CD4-positive, alpha-beta T cell treated with Interferon gamma for 1 hour (primary cell): Measurements from ENCODE around the gene BMP7.

Experiments used
- DNase-seq: peaks from one replicate; pipeline ENCODE4 v3.0.0-alpha.2; 2020

Gene BMP7

DNA sequence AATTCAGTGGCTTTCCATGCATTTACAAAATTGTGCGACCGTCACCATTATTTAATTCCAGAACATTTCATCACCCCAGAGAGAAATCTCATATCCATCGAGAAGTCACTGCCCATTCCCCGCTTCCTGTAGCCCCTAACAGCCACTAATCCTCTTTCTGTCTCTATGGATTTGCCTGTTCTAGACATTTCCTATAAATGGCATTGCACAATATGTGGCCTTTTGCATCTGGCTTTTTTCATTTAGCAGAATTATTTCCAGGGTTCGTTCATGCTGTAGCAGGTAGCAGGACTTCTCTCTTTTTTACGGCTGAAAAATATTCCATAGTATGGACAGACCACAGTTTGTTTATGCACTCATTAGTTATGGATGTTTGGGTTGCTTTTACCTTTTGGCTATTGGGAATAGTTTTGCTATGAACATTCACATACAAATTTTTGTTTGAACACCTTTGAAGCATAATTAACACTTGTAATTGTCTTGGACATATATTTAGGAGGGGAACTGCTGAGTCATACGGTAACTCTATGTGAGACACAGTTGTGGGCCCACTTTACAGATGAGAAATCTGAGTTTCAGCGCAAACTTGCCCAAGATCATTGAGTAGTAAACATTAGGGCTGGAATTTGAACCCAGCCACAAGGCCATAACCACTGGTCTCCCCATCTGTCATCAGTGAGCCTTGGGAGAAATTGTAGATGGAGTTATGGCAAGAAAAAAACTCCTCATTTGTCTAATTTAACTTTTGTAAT lies 126.9 kb downstream of the BMP7 start:
- DNase-seq: no peak

DNA sequence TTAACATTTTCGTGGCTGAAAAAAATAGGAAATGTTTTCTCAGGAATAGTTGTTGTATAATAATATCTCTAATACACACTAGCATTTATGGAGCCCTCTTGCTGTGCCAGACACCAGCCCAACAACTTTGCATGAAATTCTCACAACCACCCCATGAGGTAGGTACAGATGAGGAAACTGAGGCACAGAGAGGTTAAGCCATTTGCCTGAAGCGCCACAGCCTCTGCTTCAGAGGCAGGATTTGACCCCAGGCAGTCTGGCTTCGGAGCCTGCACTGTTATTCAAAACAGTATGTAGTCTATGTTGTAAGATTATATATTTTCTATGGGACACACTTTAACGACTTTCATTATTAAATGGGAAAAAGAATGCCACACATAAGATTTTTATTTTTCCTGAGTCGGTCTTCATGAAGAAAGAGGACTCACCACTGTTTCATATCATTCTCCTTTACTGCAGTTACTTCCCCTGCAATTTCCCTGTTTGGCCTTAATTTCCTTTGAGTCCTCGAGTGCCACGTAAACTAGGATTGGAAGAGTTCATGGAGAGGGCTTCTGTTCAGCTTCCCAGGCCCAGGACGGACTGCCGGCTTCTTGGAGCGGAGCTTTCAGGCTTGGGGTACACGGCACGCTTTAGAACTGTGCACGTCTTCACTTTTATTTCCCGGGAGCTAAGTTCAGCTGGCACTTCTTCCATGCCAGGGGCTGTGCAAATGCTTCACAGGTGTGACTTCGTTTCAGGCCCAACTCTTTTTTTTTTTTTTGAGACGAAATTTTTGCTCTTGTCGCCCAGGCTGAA lies 128.0 kb downstream of the BMP7 start:
- no peak for DNase-seq

DNA sequence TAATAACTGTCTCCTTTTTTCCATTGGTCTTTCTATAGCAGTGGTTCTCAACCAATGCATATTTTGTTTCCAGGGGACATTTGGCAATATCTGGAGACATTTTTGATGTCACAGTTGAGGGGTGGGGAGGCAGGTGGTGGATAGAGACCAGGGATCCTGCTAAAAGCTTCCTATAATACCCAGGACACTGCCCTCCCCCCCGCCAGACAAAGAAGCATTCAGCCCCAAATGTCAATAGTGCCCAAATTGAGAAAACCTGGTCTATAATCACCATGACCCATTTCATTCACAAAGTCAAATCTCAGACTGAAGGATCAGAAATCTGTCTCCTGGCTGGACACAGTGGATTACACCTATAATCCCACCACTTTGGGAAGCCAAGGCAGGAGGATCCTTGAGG lies 128.8 kb downstream of the BMP7 start:
- no peak for DNase-seq

DNA sequence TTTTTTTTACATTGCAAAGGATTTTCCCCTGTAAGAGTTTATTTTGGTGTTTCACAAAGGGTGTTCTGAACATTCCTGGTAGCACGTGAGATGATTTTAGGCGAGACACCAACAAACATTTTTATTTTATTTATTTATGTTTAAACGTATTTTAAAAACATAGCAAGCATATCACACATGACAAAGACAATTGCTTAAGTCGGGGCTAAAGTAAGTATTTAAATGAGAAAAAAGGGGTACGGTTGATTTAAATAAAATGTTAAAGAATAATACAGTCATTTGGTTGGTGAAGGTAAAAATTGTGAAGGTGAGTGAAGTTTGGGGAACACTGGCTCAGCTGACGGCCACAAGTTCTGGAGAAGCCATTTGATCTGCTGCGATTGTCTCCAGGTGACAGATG lies 129.7 kb downstream of the BMP7 start:
- DNase-seq: no peak

DNA sequence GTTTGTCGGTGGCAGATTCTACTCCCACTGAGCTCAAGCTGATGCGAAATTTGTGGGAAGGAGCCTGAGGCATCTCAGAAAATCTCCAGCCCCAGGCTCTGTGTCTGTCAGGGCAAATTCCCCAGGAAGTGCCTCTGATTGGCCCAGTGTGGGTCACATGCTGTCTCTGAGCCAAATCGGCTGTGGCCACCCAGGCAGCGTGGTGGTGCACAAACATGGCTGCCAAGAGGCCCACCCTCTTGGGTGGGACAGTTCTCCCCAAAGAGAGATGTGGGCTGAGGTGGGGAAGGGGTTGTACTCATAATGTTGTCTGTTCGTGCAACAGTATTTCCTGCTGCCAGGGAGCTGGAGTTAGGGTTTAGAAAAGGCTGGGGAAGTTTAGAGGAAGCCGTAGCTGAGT lies 130.6 kb downstream of the BMP7 start:
- DNase-seq: no peak

DNA sequence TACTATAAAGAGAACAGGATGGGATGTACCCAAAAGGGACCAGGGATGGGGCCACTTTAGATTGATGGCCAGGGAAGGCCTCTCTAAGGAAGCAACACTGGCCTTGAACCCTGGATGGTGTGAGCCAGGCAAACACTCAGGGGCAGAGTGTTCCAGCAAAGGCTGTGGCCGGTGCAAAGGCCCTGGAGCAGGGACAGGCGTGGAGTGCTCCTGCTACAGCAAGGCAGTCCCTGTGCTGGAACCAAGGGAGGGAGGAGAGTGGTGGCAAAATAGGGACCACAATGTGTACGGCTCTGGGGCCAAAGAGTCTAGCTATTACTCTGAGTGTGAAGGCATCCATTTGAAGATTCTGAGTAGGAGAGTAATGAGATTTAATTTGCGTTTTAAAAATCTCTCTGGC lies 131.6 kb downstream of the BMP7 start:
- DNase-seq: no peak

DNA sequence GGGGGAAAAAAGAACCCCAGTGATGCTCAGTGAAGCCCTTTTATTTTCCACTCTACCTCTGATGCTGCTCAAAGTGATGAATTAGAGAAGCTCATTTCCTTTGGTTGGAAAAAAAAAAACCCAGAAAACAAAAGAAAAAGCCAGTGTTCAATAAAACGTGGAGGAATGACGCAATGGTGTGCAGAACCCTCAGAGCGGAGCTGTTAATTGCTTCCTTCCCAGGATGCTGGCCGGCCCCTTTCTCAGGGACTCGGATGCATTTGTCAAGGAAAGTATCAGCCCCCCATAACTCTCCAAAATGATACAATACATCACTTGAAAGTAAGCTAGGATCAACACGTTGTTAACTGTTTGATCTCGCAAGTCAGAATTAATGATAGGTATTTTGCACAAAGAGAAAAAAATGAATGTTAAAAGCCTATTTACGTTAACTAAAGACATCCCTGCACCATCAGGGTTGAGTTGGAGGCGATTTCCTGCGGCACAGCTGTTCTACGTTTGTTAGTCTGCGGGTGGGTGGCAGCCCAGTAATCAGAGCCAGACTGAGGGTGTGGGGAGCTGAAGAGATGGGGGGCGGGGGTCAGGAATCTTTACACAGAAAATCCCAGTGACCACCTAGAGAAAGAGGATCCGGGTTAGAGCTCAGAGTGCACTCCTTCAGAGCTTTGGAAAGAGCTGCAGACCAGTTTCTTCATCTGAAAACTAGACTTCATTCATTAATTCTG lies 132.4 kb downstream of the BMP7 start:
- DNase-seq: no peak

DNA sequence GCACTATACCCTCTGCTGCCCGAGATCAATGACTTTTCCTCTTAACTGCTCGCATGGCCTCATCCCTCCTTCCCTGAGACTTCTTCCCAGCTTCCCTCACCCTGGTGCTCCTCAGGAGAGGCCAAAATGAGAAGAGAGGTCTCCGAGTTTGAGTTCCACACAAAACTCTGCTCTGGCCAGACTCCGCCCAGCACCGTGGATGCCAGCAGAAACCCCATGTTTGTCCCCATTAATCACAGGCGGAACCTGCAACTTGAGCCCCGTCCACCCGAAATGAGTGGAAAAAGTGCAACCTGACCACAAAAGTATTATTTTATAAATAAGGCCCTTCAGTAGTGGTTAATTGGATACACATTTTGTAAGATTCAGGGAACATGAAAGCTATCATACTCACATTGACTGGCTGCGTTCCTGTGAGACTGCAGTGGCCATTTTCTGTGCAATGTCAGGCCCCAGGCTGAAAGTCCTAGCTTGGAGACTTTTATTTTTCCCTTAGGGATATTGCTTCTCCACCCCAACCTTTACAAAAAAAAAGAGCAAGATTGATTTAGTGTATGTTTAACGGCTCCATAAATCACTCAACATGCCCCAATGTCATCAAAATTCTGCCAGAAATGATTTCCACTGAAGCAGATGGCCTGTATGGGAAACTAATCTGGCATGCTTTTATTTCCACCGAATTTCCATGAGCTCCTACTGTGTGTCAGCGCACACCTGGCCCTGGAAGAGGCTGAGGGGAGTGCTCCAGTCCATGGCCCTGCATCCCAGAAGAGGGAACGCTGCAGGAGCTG lies 134.6 kb downstream of the BMP7 start:
- no peak for DNase-seq

DNA sequence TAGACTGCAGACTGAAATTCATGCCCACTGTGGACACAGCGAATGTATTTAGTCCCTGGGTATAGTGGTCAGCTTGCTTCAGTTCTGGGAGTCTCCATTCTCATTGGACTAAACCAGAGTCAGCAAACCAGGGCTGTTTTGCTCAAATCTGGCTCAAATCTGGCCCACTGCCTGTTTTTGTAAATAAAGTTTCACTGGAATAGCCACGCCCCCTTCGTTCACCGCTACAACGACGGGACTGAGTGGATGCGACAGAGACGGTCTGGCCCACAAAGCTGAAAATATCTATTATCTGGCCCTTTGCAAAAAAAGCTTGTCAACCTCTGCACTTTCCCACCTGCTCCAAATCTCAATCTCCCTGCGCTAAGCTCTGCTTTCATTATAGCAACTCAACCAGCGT lies 135.4 kb downstream of the BMP7 start:
- DNase-seq: no peak

DNA sequence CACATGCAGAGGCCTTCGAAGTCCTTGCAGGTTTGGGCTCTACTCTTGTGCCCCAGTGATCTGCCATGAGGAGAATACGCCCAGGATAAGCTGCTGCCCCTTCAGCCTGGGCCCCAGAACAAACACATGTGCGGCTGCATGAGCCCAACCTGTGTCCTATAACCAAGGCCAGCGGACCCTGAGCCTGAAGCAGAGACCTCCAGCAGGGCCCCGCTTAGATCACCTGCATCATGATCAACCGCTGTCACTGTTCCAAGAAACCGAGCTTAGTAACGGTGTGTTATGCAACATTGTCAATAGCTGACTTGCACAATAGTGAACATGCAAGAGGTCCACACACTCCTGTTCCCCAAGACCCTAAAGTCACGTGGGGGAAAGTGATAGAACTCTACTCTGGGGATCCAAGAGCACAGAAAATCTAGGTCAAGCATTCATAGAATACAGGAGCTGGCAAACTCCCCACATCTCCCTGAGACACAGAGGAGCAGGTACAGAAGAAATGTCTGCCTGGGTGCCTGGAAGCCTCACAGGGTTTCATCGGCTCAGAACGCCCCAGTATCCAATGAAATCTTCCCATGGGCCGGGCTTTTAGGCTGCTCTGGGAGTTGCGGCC lies 136.2 kb downstream of the BMP7 start:
- DNase-seq: no peak

DNA sequence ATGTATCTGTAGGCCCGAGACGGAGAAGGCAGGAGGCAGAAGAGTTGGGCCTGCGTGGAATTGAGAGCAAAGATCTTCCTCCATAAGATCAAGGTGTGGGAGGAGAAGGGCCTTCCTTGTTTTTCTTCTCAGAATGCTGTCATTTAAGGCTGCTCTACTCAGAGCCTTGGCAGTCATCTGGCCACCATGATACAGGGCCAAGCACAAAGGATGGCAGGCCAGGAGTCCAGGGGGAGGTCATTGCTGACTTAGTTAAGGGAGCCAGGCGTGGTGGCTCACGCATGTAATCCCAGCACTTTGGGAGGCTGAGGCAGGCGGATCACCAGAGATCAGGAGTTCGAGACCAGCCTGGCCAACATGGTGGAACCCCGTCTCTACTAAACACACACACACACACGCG lies 137.1 kb downstream of the BMP7 start:
- DNase-seq: no peak

DNA sequence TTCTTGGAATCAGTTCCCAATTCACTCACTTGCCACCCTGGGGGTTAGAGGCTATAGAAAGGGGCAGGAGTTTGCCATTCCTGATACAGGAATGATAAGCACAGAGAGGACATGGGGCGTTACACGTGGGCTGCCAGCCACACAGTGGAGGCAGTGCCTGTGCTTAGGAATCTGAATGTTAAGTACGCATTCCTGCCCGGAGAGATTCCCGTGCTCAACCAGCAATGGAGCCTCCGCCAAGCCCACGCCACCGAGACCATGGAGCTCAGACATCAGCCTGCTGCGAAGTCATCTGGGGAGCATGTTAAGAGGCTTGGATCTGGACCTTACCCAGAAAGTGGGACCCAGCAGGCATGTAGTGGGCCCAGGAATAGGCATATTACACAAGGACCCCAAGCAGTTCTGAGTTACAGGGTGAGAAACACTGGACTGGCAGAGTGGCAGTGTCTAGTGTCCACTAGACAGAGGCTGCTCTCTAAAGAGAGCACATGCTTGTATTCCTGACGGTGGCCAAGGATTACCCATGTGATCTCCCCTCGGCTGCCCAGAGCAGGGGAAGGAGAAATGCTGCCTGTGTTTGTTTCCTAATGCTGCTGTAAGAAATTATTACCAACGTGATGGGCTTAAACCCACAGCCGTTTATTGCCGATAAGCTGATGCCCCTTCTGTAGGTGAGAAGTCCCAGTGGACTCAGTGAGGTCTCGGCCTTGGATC lies 138.2 kb downstream of the BMP7 start:
- DNase-seq: no peak

DNA sequence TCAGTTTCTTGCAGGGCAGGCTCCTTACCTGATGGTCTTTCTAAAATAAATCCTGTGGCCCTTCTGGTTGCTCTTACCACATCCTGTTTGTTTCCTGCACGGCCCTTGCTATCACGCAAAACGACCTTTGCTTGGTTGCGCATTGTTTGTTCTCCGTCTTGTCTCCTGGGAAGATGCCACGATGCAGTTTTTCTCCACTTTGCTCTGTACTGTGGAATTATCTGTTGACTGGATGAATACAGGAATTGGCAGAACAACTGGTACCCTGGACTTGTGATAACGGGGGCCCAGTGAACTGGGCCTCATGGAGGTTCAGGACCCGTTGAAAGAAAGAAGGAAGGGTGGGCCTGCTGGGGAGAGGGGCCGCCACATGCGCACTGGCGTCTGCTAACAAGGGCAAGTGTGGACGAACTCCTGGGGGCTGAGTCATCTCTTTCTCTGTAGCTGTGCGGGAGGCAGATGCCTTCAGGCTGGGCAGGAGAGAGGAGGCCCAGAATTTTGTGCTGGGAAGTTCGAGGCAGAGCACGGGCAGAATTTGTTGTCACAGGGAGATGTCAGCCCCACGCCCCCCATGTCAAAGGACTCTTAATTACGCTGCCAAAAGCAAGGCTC lies 139.9 kb downstream of the BMP7 start:
- DNase-seq: no peak

DNA sequence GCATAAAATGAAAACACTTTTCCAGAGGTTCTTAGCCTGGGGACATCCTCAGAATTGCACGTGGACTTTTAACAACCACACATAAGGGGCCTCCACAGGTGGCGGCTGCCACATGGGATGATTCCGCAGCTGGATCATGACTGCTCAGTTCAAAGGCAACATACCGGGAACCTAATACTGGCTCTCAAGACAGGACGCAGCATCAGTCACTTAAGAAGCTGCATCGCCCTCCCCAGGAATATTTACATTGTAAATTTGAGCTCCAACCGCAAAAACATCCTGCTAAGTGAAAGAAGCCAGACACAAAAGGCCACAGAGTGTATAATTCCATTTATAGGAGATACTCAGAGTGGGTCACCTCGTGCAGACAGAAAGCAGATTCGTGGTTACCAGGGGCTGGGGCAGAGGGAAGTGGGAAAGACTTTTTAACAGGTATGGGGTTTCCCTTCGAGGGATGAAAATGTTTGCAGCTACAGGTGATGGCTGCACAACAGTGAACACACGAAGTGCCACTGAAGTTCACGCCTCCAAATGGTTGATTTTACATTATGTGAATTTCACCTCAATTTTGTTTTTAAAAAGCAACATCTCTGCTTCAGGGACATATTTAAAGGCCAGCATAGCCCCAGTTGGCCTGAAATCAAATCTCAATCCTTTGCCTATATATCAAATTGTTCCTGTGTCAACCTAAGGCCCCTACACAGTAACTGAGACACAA lies 141.5 kb downstream of the BMP7 start:
- DNase-seq: no peak

DNA sequence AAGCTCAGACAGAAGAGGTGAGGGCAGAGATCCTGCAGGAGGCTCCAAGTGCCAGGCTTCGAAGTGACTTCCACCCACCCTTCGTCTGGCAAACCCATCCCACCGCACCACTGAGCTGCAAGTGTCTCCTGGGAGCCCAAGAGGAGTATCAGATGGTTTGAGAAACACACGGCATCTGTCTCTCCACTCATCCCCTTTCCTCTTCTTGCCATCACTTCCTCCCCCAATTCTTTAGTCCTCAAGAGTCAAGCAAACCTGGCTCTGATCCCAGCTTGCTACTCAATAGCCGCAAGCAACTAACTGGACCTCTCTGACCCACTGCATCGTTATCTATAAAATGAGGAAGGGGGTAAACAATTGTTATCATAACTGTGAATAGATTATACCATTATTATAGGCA lies 142.1 kb downstream of the BMP7 start:
- no peak for DNase-seq

DNA sequence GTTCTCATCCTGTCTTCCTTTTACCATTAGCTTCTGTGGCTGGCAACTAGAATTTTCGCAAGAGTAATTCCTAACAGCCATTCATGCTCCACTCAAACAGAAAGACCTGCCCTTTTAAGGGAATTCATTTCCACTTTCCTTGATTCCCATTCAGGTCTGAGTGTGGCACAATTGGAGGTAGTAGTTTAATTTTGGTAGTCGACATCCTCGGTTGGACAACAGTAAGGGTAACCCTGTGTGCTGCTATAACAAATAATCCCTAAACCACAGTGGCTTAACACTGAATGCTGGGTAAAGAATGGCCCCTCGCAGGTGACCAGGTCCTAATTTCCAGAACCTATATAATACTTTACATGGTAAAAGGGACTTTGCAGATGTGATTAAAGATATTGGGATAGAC lies 142.9 kb downstream of the BMP7 start:
- DNase-seq: no peak

DNA sequence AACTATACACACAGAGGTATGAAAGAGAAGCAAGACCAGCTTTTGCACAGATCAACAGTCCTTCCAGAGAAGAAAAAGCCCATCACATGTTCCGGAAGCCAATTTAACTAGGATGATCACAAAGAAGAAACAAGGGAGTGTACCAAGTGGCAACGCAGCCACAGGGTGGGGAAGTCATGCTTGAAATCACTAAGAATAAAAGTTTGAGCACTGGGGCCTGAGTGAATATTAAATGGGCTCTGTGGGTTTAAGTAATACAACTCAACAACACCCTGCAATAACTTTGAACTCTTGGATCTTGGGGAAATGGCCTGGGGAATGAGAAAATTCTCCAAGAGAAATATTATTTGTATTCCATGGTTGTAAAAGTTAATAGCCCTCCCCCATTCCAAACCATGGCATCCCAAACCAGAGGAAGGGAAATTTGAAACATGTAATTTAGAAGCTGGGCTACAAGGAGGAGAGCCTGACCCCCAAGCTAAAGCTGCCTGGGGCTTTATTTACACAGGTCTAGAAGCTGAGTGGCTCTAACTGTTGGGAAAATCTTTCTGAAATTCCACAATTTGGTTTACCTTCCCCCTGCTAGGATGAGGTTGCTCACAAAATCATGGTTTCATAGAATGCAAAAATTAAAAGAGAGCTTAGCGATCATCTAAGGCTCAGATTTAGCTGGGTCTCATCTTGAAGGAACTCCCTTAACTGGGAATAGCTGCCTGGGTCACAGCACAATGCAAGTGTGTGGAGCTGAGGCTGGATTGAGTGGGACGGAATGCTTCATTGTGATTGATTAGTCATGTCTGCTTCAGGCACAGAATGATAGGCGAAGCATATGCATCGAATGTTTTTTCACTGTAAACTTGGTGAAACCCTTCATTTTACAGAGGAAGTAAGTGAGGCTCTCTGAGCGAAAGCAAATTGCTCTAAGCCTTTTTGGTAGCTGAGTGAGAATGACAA lies 143.6 kb downstream of the BMP7 start:
- DNase-seq: no peak

DNA sequence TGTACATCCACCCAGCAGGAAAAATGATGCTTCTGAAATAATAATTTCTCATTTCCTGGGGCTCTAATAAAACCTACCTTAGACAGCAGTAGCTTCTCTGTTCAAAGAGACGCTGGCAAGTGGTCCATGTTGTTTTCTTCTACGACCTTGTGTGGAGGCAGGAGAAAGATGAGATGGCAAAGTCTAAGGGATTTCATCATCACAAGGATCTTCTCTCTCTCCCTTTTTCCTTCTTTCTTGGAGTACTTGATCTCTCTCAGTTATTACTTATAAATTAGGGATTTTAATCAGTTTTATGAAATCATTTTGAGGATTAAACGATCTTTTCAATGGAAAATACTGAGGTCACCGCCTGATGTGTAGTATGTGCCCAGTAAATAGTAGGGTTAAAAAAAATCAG lies 147.5 kb downstream of the BMP7 start:
- no peak for DNase-seq
